ENCODE measurements around the gene CHMP2A.
"Not testable (repeated sequence)": the region's sequence is repeated elsewhere in the genome, so short reads cannot be mapped to it uniquely, and the experiment has no call there.

Gene CHMP2A

GRCh38 chr19:58510084-58510862 lies 44.6 kb downstream of the CHMP2A start:
- no peak for DNase-seq

- DNase-seq, result no peak
These were observed 45.2 kb downstream of the CHMP2A start for GRCh38 chr19:58509731-58510083.

- DNase-seq, result not testable (repeated sequence)
These were observed 47.2 kb downstream of the CHMP2A start for GRCh38 chr19:58507602-58508223.

All from NCI-H2171 treated with DMSO at 0.1 percent for 48 hours (cell line).